Measurements from ENCODE around the gene DDX60.

The DDX60 gene

GRCh38 chr4:168212656-168213055 is 105.9 kb downstream of the DDX60 start:
- H3K36me3 ChIP-seq (ENCODE audit: insufficient read depth, low read length): no peaks in the 10 kb centered on the region

GRCh38 chr4:168208957-168209614 is 109.5 kb downstream of the DDX60 start:
- H3K9me2 ChIP-seq (ENCODE audit: low read depth, low read length): no peaks in the 10 kb centered on the region
- no peaks in the 10 kb centered on the region for H3K79me2 ChIP-seq (ENCODE audit: insufficient read depth, low read length)
- H3K4me1 ChIP-seq (ENCODE audit: insufficient read depth, low read length, severe bottlenecking): no peaks in the 10 kb centered on the region
- H3K27me3 ChIP-seq (ENCODE audit: insufficient read depth, low read length): no peaks in the 10 kb centered on the region
- H3K27ac ChIP-seq (ENCODE audit: low read depth, low read length, poor library complexity, severe bottlenecking): no peak overlapping the region
- no peak overlapping the region for H3K4me2 ChIP-seq (ENCODE audit: low read length)
- no peaks in the 10 kb centered on the region for H4K20me1 ChIP-seq (ENCODE audit: insufficient read depth, low read length)
- H2AFZ ChIP-seq (ENCODE audit: low read length): no peak overlapping the region
- H3K9ac ChIP-seq (ENCODE audit: low read length): no peak overlapping the region
- no peak for TF ChIP-seq EZH2 (IDR thresholded peaks at IDR 0.05; ENCODE audit: borderline replicate concordance, low read length)
- no peak for TF ChIP-seq CTCF (IDR thresholded peaks at IDR 0.05; ENCODE audit: low read length)
- H3K36me3 ChIP-seq (ENCODE audit: insufficient read depth, low read length): no peaks in the 10 kb centered on the region
- H3F3A ChIP-seq (ENCODE audit: insufficient read depth, low read length): no peaks in the 10 kb centered on the region
- H3K9me3 ChIP-seq (ENCODE audit: low read length): no peaks in the 10 kb centered on the region
- H3K4me3 ChIP-seq (ENCODE audit: low read depth, low read length, poor library complexity, severe bottlenecking): no peak overlapping the region

More at GRCh38 chr4:168212656-168213055, 105.9 kb downstream of the DDX60 start:
- Histone ChIP-seq H3K27ac (ENCODE audit: low read depth, low read length, poor library complexity, severe bottlenecking) (no peak overlapping the region), H4K20me1 (ENCODE audit: insufficient read depth, low read length) (no peaks in the 10 kb centered on the region), H3K4me3 (ENCODE audit: low read depth, low read length, poor library complexity, severe bottlenecking) (no peak overlapping the region), H3K9me2 (ENCODE audit: low read depth, low read length) (no peaks in the 10 kb centered on the region), H3F3A (ENCODE audit: insufficient read depth, low read length) (no peaks in the 10 kb centered on the region), H3K27me3 (ENCODE audit: insufficient read depth, low read length) (no peaks in the 10 kb centered on the region), H3K79me2 (ENCODE audit: insufficient read depth, low read length) (no peaks in the 10 kb centered on the region), H3K4me2 (ENCODE audit: low read length) (no peak overlapping the region), H3K9me3 (ENCODE audit: low read length) (no peaks in the 10 kb centered on the region), H2AFZ (ENCODE audit: low read length) (no peak overlapping the region), H3K9ac (ENCODE audit: low read length) (no peak overlapping the region), H3K4me1 (ENCODE audit: insufficient read depth, low read length, severe bottlenecking) (no peaks in the 10 kb centered on the region)
- TF ChIP-seq EZH2 (IDR thresholded peaks at IDR 0.05; ENCODE audit: borderline replicate concordance, low read length) (no peak), CTCF (IDR thresholded peaks at IDR 0.05; ENCODE audit: low read length) (no peak)

- H3K9me3 ChIP-seq (ENCODE audit: low read length): peaks cover 4% of the 10 kb centered on the region; the same call in 1 of the 2 replicates
These were observed 115.2 kb downstream of the DDX60 start for GRCh38 chr4:168203233-168203911.

More at GRCh38 chr4:168203233-168203911, 115.2 kb downstream of the DDX60 start:
- TF ChIP-seq EZH2 (IDR thresholded peaks at IDR 0.05; ENCODE audit: borderline replicate concordance, low read length) (no peak), CTCF (IDR thresholded peaks at IDR 0.05; ENCODE audit: low read length) (no peak)
- Histone ChIP-seq H3K4me1 (ENCODE audit: insufficient read depth, low read length, severe bottlenecking) (no peaks in the 10 kb centered on the region), H3F3A (ENCODE audit: insufficient read depth, low read length) (no peaks in the 10 kb centered on the region), H3K4me2 (ENCODE audit: low read length) (no peak overlapping the region), H4K20me1 (ENCODE audit: insufficient read depth, low read length) (no peaks in the 10 kb centered on the region), H3K4me3 (ENCODE audit: low read depth, low read length, poor library complexity, severe bottlenecking) (no peak overlapping the region), H3K9me2 (ENCODE audit: low read depth, low read length) (no peaks in the 10 kb centered on the region), H3K27ac (ENCODE audit: low read depth, low read length, poor library complexity, severe bottlenecking) (no peak overlapping the region), H3K9ac (ENCODE audit: low read length) (no peak overlapping the region), H3K79me2 (ENCODE audit: insufficient read depth, low read length) (no peaks in the 10 kb centered on the region), H3K27me3 (ENCODE audit: insufficient read depth, low read length) (no peaks in the 10 kb centered on the region), H3K36me3 (ENCODE audit: insufficient read depth, low read length) (no peaks in the 10 kb centered on the region), H2AFZ (ENCODE audit: low read length) (no peak overlapping the region)

Measured in OCI-LY1 (cell line).